HCT116 (cell line): ENCODE data around the gene SLC7A8. TPM values are rescaled to one million over a fixed set of nuclear protein-coding genes. Genes with fewer than 3 reads are reported as not detected.

ENCODE experiments used
- ATAC-seq: fragments of 200-7000 bp; cut with Tn5 transposase; 2 replicates; pipeline ENCODE4 v1.9.1; 2020; ENCODE audit warnings: mild to moderate bottlenecking, moderate library complexity
- BruUV-seq: library from RNA; stranded (reverse); fragments of 400-500 nt; replicated peaks from 2 replicates; lab custom pipeline; 2021; lab: Mats Ljungman, UMichigan
- CTCF ChIA-PET: fragments of 300-600 bp; sonication (Branson Sonifier 250); formaldehyde crosslinking; loops from one replicate; lab custom pipeline; 2021; ENCODE audit warnings: antibody characterized with exemption; lab: Charles Lee
- POLR2A ChIA-PET: fragments of 300-600, 350-600 bp; sonication (Branson Sonifier 250); formaldehyde crosslinking; loops from one replicate; lab custom pipeline; 2021; ENCODE audit warnings: antibody characterized with exemption; lab: Charles Lee
- RAD21 ChIA-PET, 2 experiments: fragments of 300-600 bp; sonication (Branson Sonifier 250); formaldehyde crosslinking; loops; one replicate each; lab custom pipeline; 2023; ENCODE audit warnings: low total read pairs in 2 of 2; ENCODE audit not compliant: uncharacterized antibody in 2 of 2, unreplicated experiment in 2 of 2, low non-redundant PET in 1 of 2; lab: Charles Lee
- DNase-seq: peaks from one replicate; pipeline ENCODE4 v3.0.0-alpha.2; 2010; ENCODE audit warnings: low read depth, low spot score
- H2AFZ ChIP-seq: fragments of 200-600 bp; shearing (Covaris generic), sonication (generic); 2 replicates; pipeline ENCODE4 v1.6.1; 2017; ENCODE audit warnings: low read depth, mixed run types, mixed read lengths, antibody characterized with exemption, low read length; ENCODE audit not compliant: poor library complexity, severe bottlenecking
- H3K27ac ChIP-seq: 2 replicates; pipeline ENCODE4 v1.5.1; 2012; ENCODE audit warnings: low read depth, low read length
- H3K27me3 ChIP-seq: fragments of 200-600 bp; sonication (generic); 2 replicates; pipeline ENCODE4 v1.6.1; 2016; ENCODE audit warnings: mixed run types, low read length, mixed read lengths; ENCODE audit not compliant: insufficient read depth
- H3K36me3 ChIP-seq, 2 experiments: fragments of 200-500 bp in 1 of 2; fragments of 200-600 bp in 1 of 2; sonication (Bioruptor generic) in 1 of 2; sonication (generic) in 1 of 2; 2 replicates each; pipeline versions ENCODE4 v1.5.1 to v1.6.1; 2014 to 2016; ENCODE audit warnings: low read length in 2 of 2, inconsistent platforms in 1 of 2, mixed read lengths in 1 of 2, mixed run types in 1 of 2; ENCODE audit not compliant: insufficient read depth in 2 of 2, control insufficient read depth in 1 of 2
- H3K4me1 ChIP-seq, 2 experiments: fragments of 200-600 bp in 1 of 2; sonication (generic) in 1 of 2; 2 replicates each; pipeline versions ENCODE4 v1.5.1 to v1.6.1; 2012 to 2017; ENCODE audit warnings: low read length in 2 of 2, inconsistent platforms in 1 of 2, mild to moderate bottlenecking in 1 of 2, mixed read lengths in 1 of 2, mixed run types in 1 of 2, moderate library complexity in 1 of 2; ENCODE audit not compliant: insufficient read depth in 2 of 2, control insufficient read depth in 1 of 2
- H3K4me2 ChIP-seq: fragments of 200-600 bp; sonication (generic); 2 replicates; pipeline ENCODE4 v1.6.1; 2017; ENCODE audit warnings: mixed run types, low read length, mixed read lengths
- H3K4me3 ChIP-seq, 2 experiments: fragments of 200-600 bp in 1 of 2; sonication (generic) in 1 of 2; replicated peaks in 1 of 2; 2 replicates each; pipeline ENCODE4 v1.5.1; 2011 to 2016; ENCODE audit warnings: low read length in 2 of 2, control low read depth in 1 of 2, low read depth in 1 of 2, mild to moderate bottlenecking in 1 of 2, mixed read lengths in 1 of 2, mixed run types in 1 of 2
- H3K79me2 ChIP-seq: fragments of 200-600 bp; sonication (generic); 2 replicates; pipeline ENCODE4 v1.6.1; 2017; ENCODE audit warnings: mild to moderate bottlenecking, mixed run types, low read length, moderate library complexity, mixed read lengths; ENCODE audit not compliant: insufficient read depth
- H3K9ac ChIP-seq: fragments of 200-600 bp; sonication (generic); 2 replicates; pipeline ENCODE4 v1.6.1; 2016; ENCODE audit warnings: low read length, mixed read lengths
- H3K9me2 ChIP-seq: fragments of 200-600 bp; sonication (generic), shearing (Covaris generic); 2 replicates; pipeline ENCODE4 v1.6.1; 2017; ENCODE audit warnings: mixed run types, mild to moderate bottlenecking, moderate library complexity; ENCODE audit not compliant: insufficient read depth
- H3K9me3 ChIP-seq, 2 experiments: fragments of 200-500 bp in 1 of 2; fragments of 200-600 bp in 1 of 2; sonication (Bioruptor generic) in 1 of 2; sonication (generic) in 1 of 2; 2 replicates each; pipeline ENCODE4 v1.6.1; 2014 to 2017; ENCODE audit warnings: low read length in 2 of 2, mixed read lengths in 2 of 2, inconsistent platforms in 1 of 2, low read depth in 1 of 2, mild to moderate bottlenecking in 1 of 2, mixed run types in 1 of 2, moderate library complexity in 1 of 2; ENCODE audit not compliant: control insufficient read depth in 1 of 2, insufficient read depth in 1 of 2
- H4K20me1 ChIP-seq: fragments of 200-600 bp; sonication (generic), shearing (Covaris generic); 2 replicates; pipeline ENCODE4 v1.6.1; 2017; ENCODE audit warnings: mixed run types, mild to moderate bottlenecking, moderate library complexity; ENCODE audit not compliant: insufficient read depth
- CBX3 ChIP-seq: IDR thresholded peaks from 2 replicates; pipeline ENCODE4 v1.6.1; 2012; ENCODE audit warnings: low read depth
- CTCF ChIP-seq, 3 experiments: fragments of 200-600 bp in 1 of 3; sonication (generic) in 1 of 3; IDR thresholded peaks in 2 of 3; conservative IDR thresholded peaks in 1 of 3; 2 replicates each; pipeline ENCODE4 v1.5.1; 2012 to 2017; ENCODE audit warnings: low read depth in 2 of 3, low read length in 2 of 3, antibody characterized with exemption in 1 of 3, borderline replicate concordance in 1 of 3, control low read depth in 1 of 3, mild to moderate bottlenecking in 1 of 3, mixed read lengths in 1 of 3, mixed run types in 1 of 3, moderate library complexity in 1 of 3; ENCODE audit not compliant: insufficient read depth in 1 of 3
- ELF1 ChIP-seq: IDR thresholded peaks from 2 replicates; pipeline ENCODE4 v1.6.1; 2012; ENCODE audit warnings: low read depth, borderline replicate concordance
- JUND ChIP-seq: IDR thresholded peaks from 2 replicates; pipeline ENCODE4 v1.6.1; 2012
- MAX ChIP-seq: IDR thresholded peaks from 2 replicates; pipeline ENCODE4 v1.6.1; 2012
- POLR2AphosphoS5 ChIP-seq: IDR thresholded peaks from 2 replicates; pipeline ENCODE4 v1.6.1; 2011; ENCODE audit warnings: mild to moderate bottlenecking, low read depth, low read length, moderate library complexity
- REST ChIP-seq: IDR thresholded peaks from 2 replicates; pipeline ENCODE4 v1.6.1; 2012; ENCODE audit warnings: low read depth
- SIN3A ChIP-seq: IDR thresholded peaks from 2 replicates; pipeline ENCODE4 v1.6.1; 2012; ENCODE audit warnings: low read depth
- SRF ChIP-seq: IDR thresholded peaks from 2 replicates; pipeline ENCODE4 v1.6.1; 2012; ENCODE audit warnings: low read depth
- YY1 ChIP-seq: IDR thresholded peaks from 2 replicates; pipeline ENCODE4 v1.6.1; 2011; ENCODE audit warnings: low read length, low read depth, moderate library complexity, mild to moderate bottlenecking; ENCODE audit not compliant: insufficient replicate concordance; ENCODE audit errors: extremely low read depth
- ZFX ChIP-seq: fragments of 450-650 bp; IDR thresholded peaks from 2 replicates; pipeline ENCODE4 v1.6.1; 2017
- intact Hi-C: fragments of 100-400 bp; cut with micrococcal nuclease; formaldehyde crosslinking; loops from 2 replicates; pipeline ENCODE4 v1.10.0; 2022
- total RNA-seq: library from RNA; stranded (reverse); gene quantifications from one replicate; pipeline ENCODE4 v1.2.1, GENCODE V29; 2021; ENCODE audit not compliant: unreplicated experiment

SLC7A8 gene
- total RNA-seq, 1 experiment from 2014 or later, result 5.3 TPM

GRCh38 chr14:23177181-23177580 is 6.3 kb downstream of the SLC7A8 start:
- Histone ChIP-seq H2AFZ (no peak overlapping the region), H3K9ac (no peak overlapping the region), H3K4me2 (no peak overlapping the region), H3K79me2 (no peaks in the 10 kb centered on the region), H3K9me3 (no peaks in the 10 kb centered on the region), H3K4me3 (no peak overlapping the region), H3K27ac (no peak overlapping the region), H3K36me3 (no peaks in the 10 kb centered on the region), H4K20me1 (no peaks in the 10 kb centered on the region), H3K4me1 (peaks cover 2 to 4% of the 10 kb centered on the region in 2 experiments; a peak in 3 of 4 replicates), H3K9me2 (no peaks in the 10 kb centered on the region), H3K27me3 (no peaks in the 10 kb centered on the region)
- no TSS peak for BruUV-seq
- CTCF ChIA-PET, result interaction anchor here (2.3 kb wide), 1 partner anchor 57 kb away, joined by 11 read pairs; no protein-coding TSS in a partner anchor
- POLR2A ChIA-PET, result no interaction called here
- DNase-seq, result no peak
- no peak for ATAC-seq
- TF ChIP-seq ELF1, result no peak
- no peak for TF ChIP-seq POLR2AphosphoS5
- TF ChIP-seq SIN3A, result no peak
- no peak for TF ChIP-seq MAX
- TF ChIP-seq YY1, result no peak
- no peak for TF ChIP-seq SRF
- no peak for TF ChIP-seq CBX3
- no peak for TF ChIP-seq REST
- TF ChIP-seq CTCF (IDR thresholded peaks at IDR 0.05 in 2 of 3, conservative IDR thresholded peaks at IDR 0.05 in 1 of 3; ENCODE audit: borderline replicate concordance in 1 of 3, insufficient read depth in 1 of 3, low read depth in 2 of 3, low read length in 2 of 3), result no peak
- no peak for TF ChIP-seq JUND
- no peak for TF ChIP-seq ZFX
- RAD21 ChIA-PET, result no interaction called here
- intact Hi-C loops, result no loop called here
